Naive thymus-derived CD8-positive, alpha-beta T cell (primary cell): ENCODE results near the gene FLNB. TPM values are rescaled to one million over a fixed set of nuclear protein-coding genes. Genes with fewer than 3 reads are reported as not detected.

Source experiments
- ATAC-seq, 2 donors: fragments of 150-1000 bp; cut with Tn5 transposase in 1 of 2; sonication (Bioruptor Pico), chemical (Tn5 transposase) in 1 of 2; 1 replicate in 1 of 2; 2 replicates in 1 of 2; pipeline ENCODE4 v1.10.0; 2021; ENCODE audit warnings: mild to moderate bottlenecking in 2 of 2, moderate library complexity in 2 of 2
- POLR2A ChIA-PET: fragments of 350-600 bp; sonication (Branson Sonifier 250); formaldehyde crosslinking; loops from one replicate; lab custom pipeline; 2021; ENCODE audit warnings: antibody characterized with exemption; lab: Charles Lee
- DNase-seq, 10 donors: peaks; one replicate each; pipeline versions ENCODE4 v3.0.0 to v3.0.0-alpha.2; 2020 to 2022
- H3K27ac Mint-ChIP-seq, 10 donors: one replicate each; pipeline ENCODE4 v1.8.0; 2020 to 2022; ENCODE audit warnings: mild to moderate bottlenecking in 10 of 10, mixed read lengths in 10 of 10, moderate library complexity in 4 of 10, inconsistent platforms in 1 of 10
- H3K27me3 Mint-ChIP-seq, 5 donors: one replicate each; pipeline ENCODE4 v1.8.0; 2021 to 2022; ENCODE audit warnings: mixed read lengths in 5 of 5
- H3K36me3 Mint-ChIP-seq, 3 donors: one replicate each; pipeline ENCODE4 v1.8.0; 2020 to 2022; ENCODE audit warnings: mixed read lengths in 3 of 3, mild to moderate bottlenecking in 2 of 3, inconsistent platforms in 1 of 3
- H3K4me1 Mint-ChIP-seq, 4 donors: one replicate each; pipeline ENCODE4 v1.8.0; 2021 to 2022; ENCODE audit warnings: mixed read lengths in 4 of 4
- H3K4me3 Mint-ChIP-seq, 10 donors: one replicate each; pipeline ENCODE4 v1.8.0; 2020 to 2022; ENCODE audit warnings: mild to moderate bottlenecking in 10 of 10, mixed read lengths in 10 of 10, moderate library complexity in 6 of 10, inconsistent platforms in 1 of 10
- H3K9me3 Mint-ChIP-seq, 9 donors: one replicate each; pipeline ENCODE4 v1.8.0; 2020 to 2022; ENCODE audit warnings: mixed read lengths in 9 of 9, mild to moderate bottlenecking in 3 of 9, inconsistent platforms in 1 of 9, moderate library complexity in 1 of 9
- polyA plus RNA-seq, 3 donors: library from polyadenylated mRNA; unstranded; fragments of 300-500 nt; fragmentation: Illumina TruSeq; gene quantifications; one replicate each; pipeline ENCODE4 v1.2.3, GENCODE V29; 2021
- total RNA-seq, 8 experiments: library from RNA in 2 of 8; stranded (reverse) in 2 of 8; gene quantifications; one replicate each; pipeline ENCODE4 v1.2.3 and lab custom pipeline; 2021 to 2026

Gene FLNB
- total and polyA plus RNA-seq, 5 experiments from 2014 or later, result 11.8 to 76.7 (median 32.2) TPM

- H3K4me1 Mint-ChIP-seq, result peaks cover 0 to 12% (median 5%) of the 10 kb centered on the region in 4 donors
- POLR2A ChIA-PET, result no interaction called here
Measured at GRCh38 chr3:58171126-58171525, 162.9 kb downstream of the FLNB start.

GRCh38 chr3:58173029-58173668 is 164.9 kb downstream of the FLNB start:
- POLR2A ChIA-PET, result interaction anchor here (1.2 to 1.4 kb wide), 3 partner anchors 72 to 164 kb away, joined by 3 to 6 read pairs (median 3); partner anchors contain the start of gene FLNB
- H3K36me3 Mint-ChIP-seq, result peaks cover 0 to 32% (median 2%) of the 10 kb centered on the region in 3 donors
- no peaks in the 10 kb centered on the region for H3K27me3 Mint-ChIP-seq
- H3K4me1 Mint-ChIP-seq, result peaks cover 5 to 20% (median 11%) of the 10 kb centered on the region in 4 donors
- peak overlapping the region in 4 of 10 donors; percentile 21 to 83 (median 38) for H3K27ac Mint-ChIP-seq
- ATAC-seq (no peak), DNase-seq (no peak)
- H3K9me3 Mint-ChIP-seq, result no peaks in the 10 kb centered on the region
- no peak overlapping the region for H3K4me3 Mint-ChIP-seq

More at GRCh38 chr3:58171126-58171525, 162.9 kb downstream of the FLNB start:
- ATAC-seq, result no peak
- Mint-ChIP-seq H3K36me3 (peaks cover 0 to 38% (median 2%) of the 10 kb centered on the region in 3 donors), H3K27me3 (no peaks in the 10 kb centered on the region), H3K4me3 (no peak overlapping the region), H3K27ac (peak overlapping the region in 2 of 10 donors; percentile 6 to 51), H3K9me3 (no peaks in the 10 kb centered on the region)
- no peak for DNase-seq

- Mint-ChIP-seq H3K9me3 (no peaks in the 10 kb centered on the region), H3K36me3 (peaks cover 0 to 25% (median 2%) of the 10 kb centered on the region in 3 donors), H3K27me3 (no peaks in the 10 kb centered on the region), H3K27ac (peak overlapping the region in 1 of 10 donors; percentile 31), H3K4me1 (peaks cover 11 to 27% (median 17%) of the 10 kb centered on the region in 4 donors), H3K4me3 (no peak overlapping the region)
- POLR2A ChIA-PET, result interaction anchor here (1.4 kb wide), 1 partner anchor 165 kb away, joined by 6 read pairs; the partner anchor contains the start of gene FLNB
- ATAC-seq (peak; percentile 36 to 50), DNase-seq (peak; percentile 24 to 82 (median 42))
Measured at GRCh38 chr3:58173669-58174398, 165.6 kb downstream of the FLNB start.

GRCh38 chr3:58175187-58175436 is 166.9 kb downstream of the FLNB start:
- no peaks in the 10 kb centered on the region for H3K9me3 Mint-ChIP-seq
- no peaks in the 10 kb centered on the region for H3K27me3 Mint-ChIP-seq
- no peak overlapping the region for H3K4me3 Mint-ChIP-seq
- DNase-seq, result no peak
- no peak overlapping the region for H3K27ac Mint-ChIP-seq
- ATAC-seq, result no peak
- peaks cover 13 to 29% (median 17%) of the 10 kb centered on the region in 4 donors for H3K4me1 Mint-ChIP-seq
- peaks cover 0 to 14% (median 0%) of the 10 kb centered on the region in 3 donors for H3K36me3 Mint-ChIP-seq
- POLR2A ChIA-PET, result no interaction called here

- Mint-ChIP-seq H3K4me1 (peaks cover 13 to 29% (median 18%) of the 10 kb centered on the region in 4 donors), H3K27me3 (no peaks in the 10 kb centered on the region), H3K36me3 (peaks cover 0 to 9% (median 0%) of the 10 kb centered on the region in 3 donors), H3K9me3 (no peaks in the 10 kb centered on the region), H3K27ac (peak overlapping the region in 2 of 10 donors; percentile 37 to 49), H3K4me3 (no peak overlapping the region)
- ATAC-seq (no peak), DNase-seq (no peak)
- POLR2A ChIA-PET, result no interaction called here
Measured at GRCh38 chr3:58175437-58176184, 167.4 kb downstream of the FLNB start.

- H3K27ac Mint-ChIP-seq, result peak overlapping the region in 1 of 10 donors; percentile 71
- no peaks in the 10 kb centered on the region for H3K27me3 Mint-ChIP-seq
- H3K9me3 Mint-ChIP-seq, result no peaks in the 10 kb centered on the region
- peak overlapping the region in 1 of 10 donors; percentile 4 for H3K4me3 Mint-ChIP-seq
- ATAC-seq (no peak), DNase-seq (no peak)
- H3K36me3 Mint-ChIP-seq, result peaks cover 0 to 5% (median 0%) of the 10 kb centered on the region in 3 donors
- H3K4me1 Mint-ChIP-seq, result peaks cover 13 to 29% (median 19%) of the 10 kb centered on the region in 4 donors
- POLR2A ChIA-PET, result no interaction called here
Measured at GRCh38 chr3:58176185-58176530, 167.9 kb downstream of the FLNB start.

- POLR2A ChIA-PET, result interaction anchor here (0.7 kb wide), 2 partner anchors 774 to 1576 kb away, joined by 3 read pairs; no protein-coding TSS in a partner anchor
- ATAC-seq, result no peak
- H3K27ac Mint-ChIP-seq, result peak overlapping the region in 3 of 10 donors; percentile 27 to 85 (median 71)
- H3K4me1 Mint-ChIP-seq, result peaks cover 13 to 29% (median 20%) of the 10 kb centered on the region in 4 donors
- peak overlapping the region; percentile 44 to 84 (median 68) for H3K4me3 Mint-ChIP-seq
- no peak for DNase-seq
- H3K36me3 Mint-ChIP-seq, result no peaks in the 10 kb centered on the region
- no peaks in the 10 kb centered on the region for H3K9me3 Mint-ChIP-seq
- no peaks in the 10 kb centered on the region for H3K27me3 Mint-ChIP-seq
Measured at GRCh38 chr3:58176827-58177489, 168.7 kb downstream of the FLNB start.

- H3K4me3 Mint-ChIP-seq, result peak overlapping the region; percentile 55 to 84 (median 72)
- no peaks in the 10 kb centered on the region for H3K9me3 Mint-ChIP-seq
- ATAC-seq (peak; percentile 89 to 94), DNase-seq (peak; percentile 76 to 93 (median 86))
- POLR2A ChIA-PET, result interaction anchor here (0.6 to 1.1 kb wide), 2 partner anchors 37 to 172 kb away, joined by 4 to 8 read pairs; no protein-coding TSS in a partner anchor
- no peaks in the 10 kb centered on the region for H3K27me3 Mint-ChIP-seq
- H3K36me3 Mint-ChIP-seq, result no peaks in the 10 kb centered on the region
- H3K27ac Mint-ChIP-seq, result peak overlapping the region in 4 of 10 donors; percentile 14 to 85 (median 76)
- H3K4me1 Mint-ChIP-seq, result peaks cover 13 to 29% (median 20%) of the 10 kb centered on the region in 4 donors
Measured at GRCh38 chr3:58177747-58178527, 169.7 kb downstream of the FLNB start.

GRCh38 chr3:58178528-58179234 is 170.5 kb downstream of the FLNB start:
- Mint-ChIP-seq H3K4me3 (peak overlapping the region; percentile 55 to 84 (median 72)), H3K36me3 (no peaks in the 10 kb centered on the region), H3K9me3 (no peaks in the 10 kb centered on the region), H3K27me3 (no peaks in the 10 kb centered on the region), H3K27ac (peak overlapping the region in 3 of 10 donors; percentile 14 to 80 (median 45)), H3K4me1 (peaks cover 11 to 26% (median 19%) of the 10 kb centered on the region in 4 donors)
- no peak for DNase-seq
- no peak for ATAC-seq
- POLR2A ChIA-PET, result interaction anchor here (0.6 to 1.1 kb wide), 3 partner anchors 36 to 173 kb away, joined by 4 to 8 read pairs (median 5); no protein-coding TSS in a partner anchor

GRCh38 chr3:58179235-58180098 is 171.2 kb downstream of the FLNB start:
- no peaks in the 10 kb centered on the region for H3K36me3 Mint-ChIP-seq
- H3K9me3 Mint-ChIP-seq, result no peaks in the 10 kb centered on the region
- peak overlapping the region in 1 of 10 donors; percentile 55 for H3K4me3 Mint-ChIP-seq
- DNase-seq (no peak), ATAC-seq (no peak)
- no peaks in the 10 kb centered on the region for H3K27me3 Mint-ChIP-seq
- peaks cover 9 to 26% (median 19%) of the 10 kb centered on the region in 4 donors for H3K4me1 Mint-ChIP-seq
- POLR2A ChIA-PET, result interaction anchor here (0.8 kb wide), 1 partner anchor 97 kb away, joined by 5 read pairs; no protein-coding TSS in a partner anchor
- no peak overlapping the region for H3K27ac Mint-ChIP-seq
